Measurements from ENCODE around the gene NKX1-1. TPM values are rescaled to one million over a fixed set of nuclear protein-coding genes. Genes with fewer than 3 reads are reported as not detected.

The NKX1-1 gene
- polyA plus RNA-seq (not detected in 2 replicates), polyA minus RNA-seq (not detected in 2 replicates)

GRCh38 chr4:1406394-1406980 is at the start of gene NKX1-1:
TSS of gene NKX1-1 (minus strand) at chr4:1406442. CDS start at chr4:1406442, 0 bp downstream.
- TF ChIP-seq SMC3 (conservative IDR thresholded peaks at IDR 0.05; ENCODE audit: poor library complexity) (no peak), MXI1 (conservative IDR thresholded peaks at IDR 0.05; ENCODE audit: poor library complexity, severe bottlenecking) (no peak), POLR2AphosphoS5 (IDR thresholded peaks at IDR 0.05) (no peak), REST (IDR thresholded peaks at IDR 0.05; ENCODE audit: borderline replicate concordance) (no peak), EZH2 (IDR thresholded peaks at IDR 0.05; ENCODE audit: borderline replicate concordance, insufficient read depth, low read length, poor library complexity, severe bottlenecking) (no peak), TAF1 (IDR thresholded peaks at IDR 0.05; ENCODE audit: low read depth) (no peak), CTCF (IDR thresholded peaks at IDR 0.05; ENCODE audit: poor library complexity, severe bottlenecking) (no peak), EP300 (conservative IDR thresholded peaks at IDR 0.05; ENCODE audit: poor library complexity, severe bottlenecking) (no peak), RAD21 (conservative IDR thresholded peaks at IDR 0.05) (no peak)

GRCh38 chr4:1453731-1454130 is 47.5 kb upstream of the NKX1-1 start:
- TF ChIP-seq CTCF (IDR thresholded peaks at IDR 0.05; ENCODE audit: poor library complexity, severe bottlenecking): no peak
- no peak for TF ChIP-seq EP300 (conservative IDR thresholded peaks at IDR 0.05; ENCODE audit: poor library complexity, severe bottlenecking)
- no peak for TF ChIP-seq SMC3 (conservative IDR thresholded peaks at IDR 0.05; ENCODE audit: poor library complexity)
- no peak for TF ChIP-seq MXI1 (conservative IDR thresholded peaks at IDR 0.05; ENCODE audit: poor library complexity, severe bottlenecking)
- TF ChIP-seq RAD21 (conservative IDR thresholded peaks at IDR 0.05): no peak
- no peak for TF ChIP-seq REST (IDR thresholded peaks at IDR 0.05; ENCODE audit: borderline replicate concordance)
- TF ChIP-seq TAF1 (IDR thresholded peaks at IDR 0.05; ENCODE audit: low read depth): no peak
- TF ChIP-seq POLR2AphosphoS5 (IDR thresholded peaks at IDR 0.05): no peak
- TF ChIP-seq EZH2 (IDR thresholded peaks at IDR 0.05; ENCODE audit: borderline replicate concordance, insufficient read depth, low read length, poor library complexity, severe bottlenecking): no peak
- H3K27me3 ChIP-seq (ENCODE audit: insufficient read depth, low read depth, low read length): peaks cover 7% of the 10 kb centered on the region
- H3K9me2 ChIP-seq (ENCODE audit: insufficient read depth, low read length): no peaks in the 10 kb centered on the region

More at GRCh38 chr4:1406394-1406980, at the start of gene NKX1-1:
- no peak within 1 kb of the TSS for H3K27ac ChIP-seq (ENCODE audit: low read length)
- H3K36me3 ChIP-seq (ENCODE audit: insufficient read depth, low read length): no peaks in the 10 kb centered on the region
- no peaks in the 10 kb centered on the region for H4K20me1 ChIP-seq (ENCODE audit: insufficient read depth)
- no peak within 1 kb of the TSS for H3K9ac ChIP-seq (ENCODE audit: low read length)
- H3K27me3 ChIP-seq (ENCODE audit: insufficient read depth, low read depth, low read length): peaks cover 92% of the 10 kb centered on the region
- H3K4me3 ChIP-seq (ENCODE audit: low read length): peak within 1 kb of the TSS; percentile 58
- no peaks in the 10 kb centered on the region for H3F3A ChIP-seq (ENCODE audit: insufficient read depth, low read length, poor library complexity, severe bottlenecking)
- no peaks in the 10 kb centered on the region for H3K9me2 ChIP-seq (ENCODE audit: insufficient read depth, low read length)
- no peak within 1 kb of the TSS for H2AFZ ChIP-seq (ENCODE audit: low read depth, low read length)
- no peak within 1 kb of the TSS for H3K4me2 ChIP-seq (ENCODE audit: low read length)
- H3K9me3 ChIP-seq (ENCODE audit: low read length): peaks cover 12% of the 10 kb centered on the region
- H3K79me2 ChIP-seq (replicated peaks; ENCODE audit: insufficient read depth, low read length): no peaks in the 10 kb centered on the region

More at GRCh38 chr4:1453731-1454130, 47.5 kb upstream of the NKX1-1 start:
- no peaks in the 10 kb centered on the region for H3F3A ChIP-seq (ENCODE audit: insufficient read depth, low read length, poor library complexity, severe bottlenecking)
- H3K27ac ChIP-seq (ENCODE audit: low read length): no peak overlapping the region
- H3K9me3 ChIP-seq (ENCODE audit: low read length): peaks cover 8% of the 10 kb centered on the region
- H3K4me3 ChIP-seq (ENCODE audit: low read length): no peak overlapping the region
- H3K4me2 ChIP-seq (ENCODE audit: low read length): no peak overlapping the region
- H4K20me1 ChIP-seq (ENCODE audit: insufficient read depth): no peaks in the 10 kb centered on the region
- no peaks in the 10 kb centered on the region for H3K36me3 ChIP-seq (ENCODE audit: insufficient read depth, low read length)
- no peaks in the 10 kb centered on the region for H3K79me2 ChIP-seq (replicated peaks; ENCODE audit: insufficient read depth, low read length)
- no peak overlapping the region for H2AFZ ChIP-seq (ENCODE audit: low read depth, low read length)
- no peak overlapping the region for H3K9ac ChIP-seq (ENCODE audit: low read length)

Measured in neural cell (in vitro differentiated cells).